Measurements from ENCODE around the gene ASMT. TPM values are rescaled to one million over a fixed set of nuclear protein-coding genes. Genes with fewer than 3 reads are reported as not detected.

ASMT gene, protein sequence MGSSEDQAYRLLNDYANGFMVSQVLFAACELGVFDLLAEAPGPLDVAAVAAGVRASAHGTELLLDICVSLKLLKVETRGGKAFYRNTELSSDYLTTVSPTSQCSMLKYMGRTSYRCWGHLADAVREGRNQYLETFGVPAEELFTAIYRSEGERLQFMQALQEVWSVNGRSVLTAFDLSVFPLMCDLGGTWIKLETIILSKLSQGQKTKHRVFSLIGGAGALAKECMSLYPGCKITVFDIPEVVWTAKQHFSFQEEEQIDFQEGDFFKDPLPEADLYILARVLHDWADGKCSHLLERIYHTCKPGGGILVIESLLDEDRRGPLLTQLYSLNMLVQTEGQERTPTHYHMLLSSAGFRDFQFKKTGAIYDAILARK
- total RNA-seq: not detected in 2 replicates

DNA sequence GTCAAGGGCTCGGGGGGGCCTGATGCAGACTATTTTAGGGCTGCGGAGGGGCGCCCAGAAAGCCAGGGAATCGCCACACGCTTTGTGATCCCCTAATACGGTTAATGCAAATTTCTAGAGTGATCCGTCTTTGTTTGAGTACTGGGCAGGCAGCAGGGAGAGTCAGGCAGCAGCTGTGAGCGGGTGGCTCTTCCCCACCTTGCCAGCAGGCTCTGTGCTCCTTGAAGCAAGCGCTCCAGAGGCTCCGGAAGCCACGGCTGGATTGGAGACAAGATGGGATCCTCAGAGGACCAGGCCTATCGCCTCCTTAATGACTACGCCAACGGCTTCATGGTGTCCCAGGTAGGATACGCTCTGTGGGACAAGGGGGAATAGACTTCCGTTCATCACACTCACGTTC, at the start of gene ASMT:
TSS of gene ASMT (plus strand) at position 133 of the 400 bp plus-strand sequence. CDS start at position 274, 141 bp downstream.

DNA sequence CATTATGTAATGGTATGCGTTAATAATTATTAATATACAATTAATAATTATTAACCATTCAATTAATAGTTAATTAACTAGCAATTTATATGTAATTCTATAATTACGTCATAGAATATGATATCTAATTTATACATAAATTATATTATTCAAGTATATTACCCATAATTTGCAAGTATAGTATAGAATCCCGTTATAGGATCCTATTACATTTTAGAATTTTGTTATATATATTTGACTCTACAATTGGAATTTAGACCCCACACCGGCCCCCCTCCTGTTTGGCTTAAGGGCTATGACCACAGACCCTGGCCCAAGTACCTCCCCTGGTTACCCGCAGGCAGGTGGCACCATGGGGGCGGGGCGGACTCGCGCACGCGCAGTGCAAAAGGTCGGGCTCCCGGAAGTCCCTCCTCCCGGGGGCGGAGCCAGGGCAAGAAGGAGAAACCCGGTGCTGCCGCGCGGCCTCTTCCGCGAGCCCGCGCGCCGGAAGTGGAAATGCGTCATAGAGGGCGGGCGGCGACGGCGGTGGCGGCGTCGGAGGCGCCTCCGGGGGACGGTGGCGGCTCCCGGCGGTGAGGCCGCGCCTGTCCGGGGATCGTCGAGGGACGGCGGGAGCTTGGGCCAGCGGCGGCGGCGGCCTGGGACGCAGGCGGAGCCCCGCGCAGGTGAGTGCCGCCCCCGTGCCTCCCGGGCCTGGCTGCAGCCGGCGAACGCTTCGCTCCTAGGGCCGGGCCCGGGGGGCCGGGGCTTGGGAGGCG, 23.6 kb upstream of the ASMT start, which contains the start of gene AKAP17A:
TSS of gene AKAP17A (plus strand) at position 503 of the 761 bp plus-strand sequence. CDS start 1,859 bp downstream, outside the sequence.

Other genes starting within 250 kb of the ASMT start
- 151 and 159 TPM in 2 replicates for gene SLC25A6, start 222.9 kb upstream of the ASMT start, total RNA-seq
- 9.5 and 13.1 TPM in 2 replicates for gene ASMTL, start 162.2 kb upstream of the ASMT start, total RNA-seq
- under 0.01 TPM in 1 of 2 replicates, not detected in the other for gene P2RY8, start 77.9 kb upstream of the ASMT start, total RNA-seq
- 27.3 and 39.9 TPM in 2 replicates for gene AKAP17A, start 23.5 kb upstream of the ASMT start, total RNA-seq

Data from smooth muscle cell of the umbilical artery (primary cell).